HEK293 (cell line): ENCODE data around the gene AGAP1.

ENCODE experiments used
- CTCF ChIA-PET: fragments of 350-600 bp; formaldehyde crosslinking; extraction: SDS; loops from one replicate; lab custom pipeline; 2021; ENCODE audit warnings: antibody characterized with exemption; lab: Yijun Ruan, JAX
- POLR2A ChIA-PET: fragments of 300-600 bp; formaldehyde crosslinking; extraction: SDS; loops from one replicate; lab custom pipeline; 2020; ENCODE audit warnings: antibody characterized with exemption, inconsistent platforms; lab: Yijun Ruan, JAX
- H3K27ac ChIP-seq: fragments of 200-500 bp; sonication (Bioruptor generic); 2 replicates; pipeline ENCODE4 v1.5.1; 2014; ENCODE audit warnings: low read depth, low read length, control low read depth, inconsistent platforms; ENCODE audit errors: extremely low read depth
- H3K36me3 ChIP-seq, 2 experiments: fragments of 200-500 bp in 1 of 2; sonication (Bioruptor generic) in 1 of 2; 1 replicate in 1 of 2; 2 replicates in 1 of 2; pipeline ENCODE4 v1.5.1; 2014 to 2017; ENCODE audit warnings: inconsistent platforms in 2 of 2, low read length in 2 of 2; ENCODE audit not compliant: control insufficient read depth in 2 of 2, insufficient read depth in 1 of 2
- H3K4me1 ChIP-seq: fragments of 200-500 bp; sonication (Bioruptor generic); 2 replicates; pipeline ENCODE4 v1.5.1; 2014; ENCODE audit warnings: mild to moderate bottlenecking, low read length, inconsistent platforms; ENCODE audit not compliant: control insufficient read depth, insufficient read depth
- H3K4me3 ChIP-seq: 2 replicates; pipeline ENCODE4 v1.5.1; 2011; ENCODE audit warnings: low read depth, mild to moderate bottlenecking, control low read depth, low read length, moderate library complexity
- H3K9me3 ChIP-seq: fragments of 200-500 bp; sonication (Bioruptor generic); 2 replicates; pipeline ENCODE4 v1.5.1; 2014; ENCODE audit warnings: low read depth, low read length, inconsistent platforms; ENCODE audit not compliant: control insufficient read depth, insufficient read depth
- ATF2 ChIP-seq: fragments of 450-650 bp; formaldehyde crosslinking; IDR thresholded peaks from 2 replicates; pipeline ENCODE4 v1.5.1; 2016; ENCODE audit warnings: missing biosample characterization, missing genetic modification characterization, low read depth
- EGR2 ChIP-seq: fragments of 450-650 bp; formaldehyde crosslinking; IDR thresholded peaks from 2 replicates; pipeline ENCODE4 v1.5.1; 2016; ENCODE audit warnings: low read depth, missing biosample characterization, missing genetic modification characterization
- GLIS1 ChIP-seq: fragments of 450-650 bp; formaldehyde crosslinking; IDR thresholded peaks from 2 replicates; pipeline ENCODE4 v1.5.1; 2016; ENCODE audit warnings: missing biosample characterization, missing genetic modification characterization
- GLIS2 ChIP-seq: fragments of 450-650 bp; formaldehyde crosslinking; IDR thresholded peaks from 2 replicates; pipeline ENCODE4 v1.5.1; 2016; ENCODE audit warnings: missing biosample characterization, missing genetic modification characterization
- HIC1 ChIP-seq: fragments of 450-650 bp; formaldehyde crosslinking; IDR thresholded peaks from 2 replicates; pipeline ENCODE4 v1.5.1; 2016; ENCODE audit warnings: missing biosample characterization, missing genetic modification characterization
- KLF10 ChIP-seq: fragments of 450-650 bp; IDR thresholded peaks from 2 replicates; pipeline ENCODE4 v1.5.1; 2018; ENCODE audit warnings: missing biosample characterization, mild to moderate bottlenecking, missing genetic modification characterization
- KLF8 ChIP-seq: fragments of 450-650 bp; formaldehyde crosslinking; IDR thresholded peaks from 2 replicates; pipeline ENCODE4 v1.5.1; 2016; ENCODE audit warnings: missing biosample characterization, missing genetic modification characterization
- PATZ1 ChIP-seq: fragments of 450-650 bp; formaldehyde crosslinking; IDR thresholded peaks from 2 replicates; pipeline ENCODE4 v1.5.1; 2016; ENCODE audit warnings: missing biosample characterization, missing genetic modification characterization
- PRDM1 ChIP-seq: fragments of 450-650 bp; formaldehyde crosslinking; IDR thresholded peaks from 2 replicates; pipeline ENCODE4; 2016; ENCODE audit warnings: missing biosample characterization, missing genetic modification characterization
- SALL2 ChIP-seq: fragments of 450-650 bp; formaldehyde crosslinking; IDR thresholded peaks from 2 replicates; pipeline ENCODE4 v1.5.0; 2017; ENCODE audit warnings: missing biosample characterization, mild to moderate bottlenecking, missing genetic modification characterization, borderline replicate concordance
- SCRT1 ChIP-seq: fragments of 450-650 bp; formaldehyde crosslinking; IDR thresholded peaks from 2 replicates; pipeline ENCODE4 v1.5.1; 2016; ENCODE audit warnings: missing biosample characterization, missing genetic modification characterization, borderline replicate concordance
- ZBTB44 ChIP-seq: fragments of 450-650 bp; IDR thresholded peaks from 2 replicates; pipeline ENCODE4 v1.5.1; 2018; ENCODE audit warnings: missing biosample characterization, mild to moderate bottlenecking, missing genetic modification characterization
- ZBTB48 ChIP-seq: fragments of 450-650 bp; formaldehyde crosslinking; IDR thresholded peaks from 2 replicates; pipeline ENCODE4 v1.5.1; 2016; ENCODE audit warnings: missing biosample characterization, missing genetic modification characterization
- ZNF146 ChIP-seq: fragments of 450-650 bp; formaldehyde crosslinking; IDR thresholded peaks from 2 replicates; pipeline ENCODE4 v1.5.1; 2016; ENCODE audit warnings: missing biosample characterization, missing genetic modification characterization
- ZNF148 ChIP-seq: fragments of 450-650 bp; formaldehyde crosslinking; IDR thresholded peaks from 2 replicates; pipeline ENCODE4 v1.5.0; 2017; ENCODE audit warnings: missing biosample characterization, missing genetic modification characterization, borderline replicate concordance
- ZNF175 ChIP-seq: fragments of 450-650 bp; formaldehyde crosslinking; IDR thresholded peaks from 2 replicates; pipeline ENCODE4 v1.5.1; 2016; ENCODE audit warnings: missing biosample characterization, missing genetic modification characterization
- ZNF202 ChIP-seq: fragments of 450-650 bp; formaldehyde crosslinking; IDR thresholded peaks from 2 replicates; pipeline ENCODE4 v1.5.1; 2016; ENCODE audit warnings: missing biosample characterization, missing genetic modification characterization, borderline replicate concordance
- ZNF302 ChIP-seq: fragments of 450-650 bp; formaldehyde crosslinking; IDR thresholded peaks from 2 replicates; pipeline ENCODE4 v1.5.1; 2016; ENCODE audit warnings: missing biosample characterization, missing genetic modification characterization, low read depth
- ZNF404 ChIP-seq: fragments of 450-650 bp; formaldehyde crosslinking; IDR thresholded peaks from 2 replicates; pipeline ENCODE4 v1.5.1; 2017; ENCODE audit warnings: missing biosample characterization, missing genetic modification characterization
- ZNF561 ChIP-seq: fragments of 450-650 bp; IDR thresholded peaks from 2 replicates; pipeline ENCODE4 v1.5.1; 2018; ENCODE audit warnings: missing biosample characterization, missing genetic modification characterization, borderline replicate concordance
- ZNF645 ChIP-seq: fragments of 450-650 bp; formaldehyde crosslinking; IDR thresholded peaks from 2 replicates; pipeline ENCODE4; 2016; ENCODE audit warnings: missing biosample characterization, missing genetic modification characterization
- ZNF704 ChIP-seq: fragments of 450-650 bp; formaldehyde crosslinking; IDR thresholded peaks from 2 replicates; pipeline ENCODE4 v1.5.1; 2016; ENCODE audit warnings: missing biosample characterization, missing genetic modification characterization

Gene AGAP1

GRCh38 chr2:235445116-235445515, 48.7 kb upstream of the AGAP1 start (continued):
- TF ChIP-seq ZNF704 (tag by site-specific recombination) = no peak

- ChIA-PET CTCF (no interaction called here), POLR2A (no interaction called here)
- no peaks in the 10 kb centered on the region for H3K9me3 ChIP-seq
- H3K4me1 ChIP-seq = no peaks in the 10 kb centered on the region
- H3K4me3 ChIP-seq = no peak overlapping the region
- no peak for TF ChIP-seq ZBTB44 (tag by site-specific recombination)
- TF ChIP-seq KLF8 (tag by site-specific recombination) = no peak
- no peak for TF ChIP-seq ZNF302 (tag by site-specific recombination)
- TF ChIP-seq GLIS1 (tag by site-specific recombination) = no peak
- TF ChIP-seq ZNF146 (tag by site-specific recombination) = no peak
- no peak for TF ChIP-seq PATZ1 (tag by site-specific recombination)
- no peak for TF ChIP-seq SALL2 (tag by site-specific recombination)
- no peak for TF ChIP-seq ZNF148
- TF ChIP-seq ZNF175 (tag by site-specific recombination) = no peak
- TF ChIP-seq ZNF561 (tag by site-specific recombination) = no peak
- no peak for TF ChIP-seq EGR2 (tag by site-specific recombination)
- TF ChIP-seq ZNF645 (tag by site-specific recombination) = no peak
- no peak for TF ChIP-seq PRDM1 (tag by site-specific recombination)
- H3K36me3 ChIP-seq = no peaks in the 10 kb centered on the region
- no peak overlapping the region for H3K27ac ChIP-seq
Observed at GRCh38 chr2:235446082-235446481, 47.8 kb upstream of the AGAP1 start.

- no peaks in the 10 kb centered on the region for H3K4me1 ChIP-seq
- no peak overlapping the region for H3K4me3 ChIP-seq
- ChIA-PET CTCF (no interaction called here), POLR2A (no interaction called here)
- H3K36me3 ChIP-seq = no peaks in the 10 kb centered on the region
- H3K9me3 ChIP-seq = no peaks in the 10 kb centered on the region
- no peak overlapping the region for H3K27ac ChIP-seq
- TF ChIP-seq KLF10 (tag by site-specific recombination) (no peak), HIC1 (no peak), GLIS2 (tag by site-specific recombination) (no peak), ZNF404 (tag by site-specific recombination) (no peak), ATF2 (tag by site-specific recombination) (no peak), ZBTB48 (tag by site-specific recombination) (no peak), ZNF202 (tag by site-specific recombination) (no peak), SCRT1 (tag by site-specific recombination) (no peak)
Observed at GRCh38 chr2:235447210-235447609, 46.6 kb upstream of the AGAP1 start.
